Liver (tissue), 9 donors: ENCODE data around the gene SH3PXD2A. TPM values are rescaled to one million over a fixed set of nuclear protein-coding genes. Genes with fewer than 3 reads are reported as not detected.

Experiments
- DNase-seq: peaks from one replicate; pipeline ENCODE4 v3.0.0-alpha.2; 2017; ENCODE audit warnings: low spot score
- H3K27ac ChIP-seq, 2 donors: one replicate each; pipeline ENCODE4 v1.7.0; 2013; ENCODE audit warnings: inconsistent platforms in 2 of 2, low read length in 2 of 2, control low read depth in 1 of 2, low read depth in 1 of 2, mild to moderate bottlenecking in 1 of 2
- H3K27me3 ChIP-seq, 4 donors: one replicate each; pipeline versions ENCODE4 v1.6.1 to v1.7.0; 2013; ENCODE audit warnings: low read length in 3 of 4, inconsistent platforms in 1 of 4, mild to moderate bottlenecking in 1 of 4, moderate library complexity in 1 of 4; ENCODE audit not compliant: control insufficient read depth in 4 of 4, insufficient read depth in 4 of 4
- H3K36me3 ChIP-seq, 4 donors: one replicate each; pipeline versions ENCODE4 v1.6.1 to v1.7.0; 2013; ENCODE audit warnings: low read length in 3 of 4, mild to moderate bottlenecking in 3 of 4, low read depth in 1 of 4, moderate library complexity in 1 of 4; ENCODE audit not compliant: control insufficient read depth in 4 of 4, insufficient read depth in 3 of 4
- H3K4me1 ChIP-seq, 4 donors: one replicate each; pipeline versions ENCODE4 v1.6.1 to v1.7.0; 2013; ENCODE audit warnings: low read length in 3 of 4, mild to moderate bottlenecking in 3 of 4, moderate library complexity in 1 of 4; ENCODE audit not compliant: control insufficient read depth in 4 of 4, insufficient read depth in 4 of 4
- H3K4me3 ChIP-seq, 3 donors: one replicate each; pipeline versions ENCODE4 v1.6.1 to v1.7.0; 2013; ENCODE audit warnings: low read length in 3 of 3, control low read depth in 1 of 3, low read depth in 1 of 3, mild to moderate bottlenecking in 1 of 3
- H3K9ac ChIP-seq, 2 donors: one replicate each; pipeline ENCODE4 v1.7.0; 2013; ENCODE audit warnings: low read length in 2 of 2, mild to moderate bottlenecking in 2 of 2, moderate library complexity in 2 of 2, control low read depth in 1 of 2, low read depth in 1 of 2
- H3K9me3 ChIP-seq, 4 donors: one replicate each; pipeline versions ENCODE4 v1.6.1 to v1.7.0; 2013; ENCODE audit warnings: low read length in 3 of 4; ENCODE audit not compliant: control insufficient read depth in 4 of 4
- EGR1 ChIP-seq, 2 donors: IDR thresholded peaks; 2 replicates each; pipeline ENCODE4 v1.6.1; 2016 to 2018; ENCODE audit warnings: antibody characterized with exemption in 2 of 2, low read depth in 2 of 2
- FOXA1 ChIP-seq: IDR thresholded peaks from 2 replicates; pipeline ENCODE4 v1.6.1; 2016; ENCODE audit warnings: antibody characterized with exemption
- FOXA2 ChIP-seq: IDR thresholded peaks from 2 replicates; pipeline ENCODE4 v1.6.1; 2016; ENCODE audit warnings: antibody characterized with exemption
- GABPA ChIP-seq, 2 donors: IDR thresholded peaks in 1 of 2; conservative IDR thresholded peaks in 1 of 2; 2 replicates each; pipeline ENCODE4 v1.6.1; 2016; ENCODE audit warnings: antibody characterized with exemption in 2 of 2, mild to moderate bottlenecking in 1 of 2, moderate library complexity in 1 of 2
- HNF4A ChIP-seq, 2 donors: conservative IDR thresholded peaks; 2 replicates each; pipeline ENCODE4 v1.6.1; 2016; ENCODE audit warnings: antibody characterized with exemption in 2 of 2, mild to moderate bottlenecking in 2 of 2
- HNF4G ChIP-seq: IDR thresholded peaks from 2 replicates; pipeline ENCODE4 v1.6.1; 2016; ENCODE audit warnings: antibody characterized with exemption
- JUND ChIP-seq, 2 donors: IDR thresholded peaks; 2 replicates each; pipeline ENCODE4 v1.6.1; 2016; ENCODE audit warnings: antibody characterized with exemption in 2 of 2
- NR2F2 ChIP-seq: IDR thresholded peaks from 2 replicates; pipeline ENCODE4 v1.6.1; 2016; ENCODE audit warnings: antibody characterized with exemption
- RAD21 ChIP-seq, 2 donors: IDR thresholded peaks; 2 replicates each; pipeline ENCODE4 v1.6.1; 2016; ENCODE audit warnings: antibody characterized with exemption in 2 of 2, mild to moderate bottlenecking in 2 of 2
- SP1 ChIP-seq: IDR thresholded peaks from 2 replicates; pipeline ENCODE4 v1.6.1; 2018; ENCODE audit warnings: antibody characterized with exemption, mild to moderate bottlenecking
- WGBS: extraction: QIAGEN DNeasy Blood & Tissue Kit; methylation state at CpG from one replicate; pipeline ENCODE4 v1.1.7; 2013; 5-methylcytosine and 5-hydroxymethylcytosine counted together
- polyA plus RNA-seq, 2 donors: library from polyadenylated mRNA; stranded (reverse) in 1 of 2; unstranded in 1 of 2; fragments of 200-250 nt in 1 of 2; fragments of >200 nt in 1 of 2; fragmentation: Nextera tagmentation in 1 of 2; extraction: Ambion mirVana in 1 of 2; gene quantifications; one replicate each; pipeline versions ENCODE4 v1.2.1 to v1.2.3, GENCODE V29; 2013 to 2015
- total RNA-seq, 2 donors: library from RNA; depleted of rRNA; stranded (reverse); fragments of >200 nt; gene quantifications; one replicate each; pipeline ENCODE4 v1.2.3, GENCODE V29; 2014
- TF ChIP-seq, protein P1 (sequence below): IDR thresholded peaks from 2 replicates; pipeline ENCODE4 v1.6.1; 2016; ENCODE audit warnings: antibody characterized with exemption
- TF ChIP-seq, protein P2 (sequence below): IDR thresholded peaks from 2 replicates; pipeline ENCODE4 v1.6.1; 2016; ENCODE audit warnings: antibody characterized with exemption
- TF ChIP-seq, protein P3 (sequence below): IDR thresholded peaks from 2 replicates; pipeline ENCODE4 v1.6.1; 2016; ENCODE audit warnings: antibody characterized with exemption
- TF ChIP-seq, protein P4 (sequence below): IDR thresholded peaks from 2 replicates; pipeline ENCODE4 v1.6.1; 2016; ENCODE audit warnings: antibody characterized with exemption, mild to moderate bottlenecking
- TF ChIP-seq, protein P5 (sequence below): fragments of 150-350 bp; IDR thresholded peaks from 2 replicates; pipeline ENCODE4 v1.5.1; 2017; ENCODE audit warnings: improper control_type of control experiment, low read depth, low read length; ENCODE audit not compliant: missing input control
- donor health status: healthy.
- donor health status: healthy.
- donor health status: healthy.
- donor health status: healthy.
- donor health status: healthy.

The SH3PXD2A gene
- total and polyA plus RNA-seq, 4 donors, result 0.82 to 5.5 (median 3.9) TPM

DNA sequence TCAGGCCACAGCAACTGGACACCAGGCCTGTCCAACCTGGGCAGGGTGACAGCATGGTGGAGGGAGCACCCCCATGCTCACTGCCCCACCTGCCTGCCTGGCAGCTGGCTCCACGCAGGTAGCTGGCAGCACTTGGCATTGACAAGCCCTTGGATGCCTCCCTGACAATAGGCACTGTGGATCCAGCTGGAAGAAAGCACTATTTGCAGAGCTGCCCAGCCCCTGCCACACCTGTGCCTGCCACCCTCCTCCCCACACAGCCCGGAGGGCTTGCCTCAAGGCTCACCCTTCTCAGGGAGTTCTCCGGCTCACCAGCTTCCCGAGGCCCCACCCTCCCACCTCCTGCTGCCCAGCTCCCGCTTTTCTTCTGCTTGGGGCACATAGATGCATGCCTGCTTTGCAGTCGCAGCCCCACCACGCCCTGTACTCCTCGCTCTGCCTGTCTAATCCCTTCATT is 201.8 kb downstream of the SH3PXD2A start:
- H3K27ac ChIP-seq, result peak overlapping the region; percentile 11 to 74
- H3K36me3 ChIP-seq, result peaks cover 0 to 4% (median 2%) of the 10 kb centered on the region in 4 donors
- TF ChIP-seq, protein P1, sequence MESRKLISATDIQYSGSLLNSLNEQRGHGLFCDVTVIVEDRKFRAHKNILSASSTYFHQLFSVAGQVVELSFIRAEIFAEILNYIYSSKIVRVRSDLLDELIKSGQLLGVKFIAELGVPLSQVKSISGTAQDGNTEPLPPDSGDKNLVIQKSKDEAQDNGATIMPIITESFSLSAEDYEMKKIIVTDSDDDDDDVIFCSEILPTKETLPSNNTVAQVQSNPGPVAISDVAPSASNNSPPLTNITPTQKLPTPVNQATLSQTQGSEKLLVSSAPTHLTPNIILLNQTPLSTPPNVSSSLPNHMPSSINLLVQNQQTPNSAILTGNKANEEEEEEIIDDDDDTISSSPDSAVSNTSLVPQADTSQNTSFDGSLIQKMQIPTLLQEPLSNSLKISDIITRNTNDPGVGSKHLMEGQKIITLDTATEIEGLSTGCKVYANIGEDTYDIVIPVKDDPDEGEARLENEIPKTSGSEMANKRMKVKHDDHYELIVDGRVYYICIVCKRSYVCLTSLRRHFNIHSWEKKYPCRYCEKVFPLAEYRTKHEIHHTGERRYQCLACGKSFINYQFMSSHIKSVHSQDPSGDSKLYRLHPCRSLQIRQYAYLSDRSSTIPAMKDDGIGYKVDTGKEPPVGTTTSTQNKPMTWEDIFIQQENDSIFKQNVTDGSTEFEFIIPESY, result no peak
- no peak for TF ChIP-seq HNF4A (conservative IDR thresholded peaks at IDR 0.05)
- TF ChIP-seq, protein P2, sequence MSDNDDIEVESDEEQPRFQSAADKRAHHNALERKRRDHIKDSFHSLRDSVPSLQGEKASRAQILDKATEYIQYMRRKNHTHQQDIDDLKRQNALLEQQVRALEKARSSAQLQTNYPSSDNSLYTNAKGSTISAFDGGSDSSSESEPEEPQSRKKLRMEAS, result no peak
- H3K4me1 ChIP-seq, result peaks cover 29 to 68% (median 59%) of the 10 kb centered on the region in 4 donors
- H3K9me3 ChIP-seq, result no peaks in the 10 kb centered on the region
- DNase-seq, result no peak
- no peaks in the 10 kb centered on the region for H3K27me3 ChIP-seq
- no peak overlapping the region for H3K4me3 ChIP-seq
- 64% methylated on average over 8 of the region's 8 CpGs for WGBS
- H3K9ac ChIP-seq, result no peak overlapping the region

DNA sequence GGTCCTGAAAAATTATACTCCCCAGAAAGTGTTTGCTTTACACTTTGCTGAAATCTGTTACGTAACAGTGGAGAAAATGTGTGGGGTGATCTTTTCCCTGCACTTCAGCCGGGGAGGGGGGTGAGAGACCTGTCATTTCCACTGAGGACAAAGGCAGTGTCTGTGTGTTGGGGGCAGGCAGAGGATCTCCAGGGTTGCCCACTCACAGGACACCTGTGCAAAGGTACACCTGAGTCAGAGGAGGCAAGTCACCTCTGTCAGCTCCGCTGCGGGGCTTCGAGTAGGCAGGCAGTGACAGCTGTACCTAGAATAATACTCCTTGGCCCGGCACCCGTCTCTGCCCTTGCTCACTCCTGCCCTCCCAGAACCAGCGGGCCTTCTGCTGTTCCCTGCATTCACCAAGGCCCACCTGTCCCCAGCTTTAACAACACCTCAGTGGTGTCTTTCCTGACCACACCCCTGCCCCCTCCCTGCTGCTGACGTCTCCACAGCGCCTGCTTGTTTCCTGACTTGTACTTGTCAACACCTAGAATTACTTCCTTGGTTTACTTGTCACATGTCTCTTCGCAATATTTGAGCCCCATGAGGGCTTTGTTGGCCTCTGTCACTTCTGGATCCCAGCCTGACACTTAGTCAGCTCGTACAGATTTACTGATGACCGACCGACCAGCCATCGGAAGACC is 202.6 kb downstream of the SH3PXD2A start:
- no peaks in the 10 kb centered on the region for H3K9me3 ChIP-seq
- H3K36me3 ChIP-seq, result peaks cover 0 to 4% (median 2%) of the 10 kb centered on the region in 4 donors
- H3K9ac ChIP-seq, result peak overlapping the region in 1 of 2 donors; percentile 28
- H3K27me3 ChIP-seq, result no peaks in the 10 kb centered on the region
- WGBS, result 41% methylated on average over 15 of the region's 15 CpGs
- H3K27ac ChIP-seq, result peak overlapping the region; percentile 65 to 74
- H3K4me1 ChIP-seq, result peaks cover 30 to 72% (median 62%) of the 10 kb centered on the region in 4 donors
- DNase-seq, result no peak
- H3K4me3 ChIP-seq, result no peak overlapping the region
- TF ChIP-seq EGR1 (IDR thresholded peaks at IDR 0.05; ENCODE audit: low read depth in 2 of 2) (no peak), FOXA1 (no peak), NR2F2 (no peak), GABPA (IDR thresholded peaks at IDR 0.05 in 1 of 2, conservative IDR thresholded peaks at IDR 0.05 in 1 of 2) (no peak), RAD21 (IDR thresholded peaks at IDR 0.05) (no peak), SP1 (no peak)
- TF ChIP-seq, protein P3, sequence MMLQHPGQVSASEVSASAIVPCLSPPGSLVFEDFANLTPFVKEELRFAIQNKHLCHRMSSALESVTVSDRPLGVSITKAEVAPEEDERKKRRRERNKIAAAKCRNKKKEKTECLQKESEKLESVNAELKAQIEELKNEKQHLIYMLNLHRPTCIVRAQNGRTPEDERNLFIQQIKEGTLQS, result no peak
- TF ChIP-seq, protein P2, result no peak

DNA sequence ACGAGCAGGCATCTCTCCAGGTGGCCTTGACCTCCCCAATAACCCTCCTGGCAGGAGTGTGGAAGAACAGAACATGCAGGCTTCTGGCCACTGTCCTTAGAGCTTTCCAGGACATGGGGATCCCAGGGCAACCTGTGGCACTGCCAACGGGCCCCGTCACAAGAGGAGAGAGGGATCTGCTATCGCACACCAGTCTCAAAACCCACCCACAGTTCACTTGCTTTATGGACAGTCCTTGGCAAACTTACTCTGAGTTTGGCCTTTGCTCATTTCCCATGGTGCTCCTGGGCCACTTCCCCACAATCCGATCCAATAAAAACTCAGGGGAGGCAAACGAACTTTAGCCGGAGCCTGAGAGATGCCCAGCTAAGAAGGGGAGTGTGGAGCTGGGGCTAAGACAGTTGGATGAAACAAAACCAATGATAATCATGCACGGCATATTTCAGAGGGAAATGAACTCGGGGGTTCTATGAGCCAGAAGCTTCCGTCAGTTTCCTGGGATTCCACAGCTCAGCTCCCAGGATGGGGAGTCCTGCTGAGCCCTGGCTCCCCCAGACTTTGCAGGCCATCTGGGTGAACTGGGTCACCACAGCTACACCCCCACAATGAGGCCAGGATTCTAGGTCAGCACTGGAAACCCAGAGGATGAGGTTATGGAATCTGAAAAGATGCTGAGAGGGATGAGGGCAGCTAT is 203.4 kb downstream of the SH3PXD2A start:
- DNase-seq, result no peak
- H3K27ac ChIP-seq, result peak overlapping the region; percentile 65 to 74
- H3K36me3 ChIP-seq, result peaks cover 0 to 4% (median 0%) of the 10 kb centered on the region in 4 donors
- H3K4me1 ChIP-seq, result peaks cover 32 to 72% (median 62%) of the 10 kb centered on the region in 4 donors
- WGBS, result 23% methylated on average over 10 of the region's 10 CpGs
- H3K27me3 ChIP-seq, result no peaks in the 10 kb centered on the region
- no peak overlapping the region for H3K9ac ChIP-seq
- H3K9me3 ChIP-seq, result no peaks in the 10 kb centered on the region
- H3K4me3 ChIP-seq, result peak overlapping the region in 1 of 3 donors; percentile 7
- TF ChIP-seq, protein P4, sequence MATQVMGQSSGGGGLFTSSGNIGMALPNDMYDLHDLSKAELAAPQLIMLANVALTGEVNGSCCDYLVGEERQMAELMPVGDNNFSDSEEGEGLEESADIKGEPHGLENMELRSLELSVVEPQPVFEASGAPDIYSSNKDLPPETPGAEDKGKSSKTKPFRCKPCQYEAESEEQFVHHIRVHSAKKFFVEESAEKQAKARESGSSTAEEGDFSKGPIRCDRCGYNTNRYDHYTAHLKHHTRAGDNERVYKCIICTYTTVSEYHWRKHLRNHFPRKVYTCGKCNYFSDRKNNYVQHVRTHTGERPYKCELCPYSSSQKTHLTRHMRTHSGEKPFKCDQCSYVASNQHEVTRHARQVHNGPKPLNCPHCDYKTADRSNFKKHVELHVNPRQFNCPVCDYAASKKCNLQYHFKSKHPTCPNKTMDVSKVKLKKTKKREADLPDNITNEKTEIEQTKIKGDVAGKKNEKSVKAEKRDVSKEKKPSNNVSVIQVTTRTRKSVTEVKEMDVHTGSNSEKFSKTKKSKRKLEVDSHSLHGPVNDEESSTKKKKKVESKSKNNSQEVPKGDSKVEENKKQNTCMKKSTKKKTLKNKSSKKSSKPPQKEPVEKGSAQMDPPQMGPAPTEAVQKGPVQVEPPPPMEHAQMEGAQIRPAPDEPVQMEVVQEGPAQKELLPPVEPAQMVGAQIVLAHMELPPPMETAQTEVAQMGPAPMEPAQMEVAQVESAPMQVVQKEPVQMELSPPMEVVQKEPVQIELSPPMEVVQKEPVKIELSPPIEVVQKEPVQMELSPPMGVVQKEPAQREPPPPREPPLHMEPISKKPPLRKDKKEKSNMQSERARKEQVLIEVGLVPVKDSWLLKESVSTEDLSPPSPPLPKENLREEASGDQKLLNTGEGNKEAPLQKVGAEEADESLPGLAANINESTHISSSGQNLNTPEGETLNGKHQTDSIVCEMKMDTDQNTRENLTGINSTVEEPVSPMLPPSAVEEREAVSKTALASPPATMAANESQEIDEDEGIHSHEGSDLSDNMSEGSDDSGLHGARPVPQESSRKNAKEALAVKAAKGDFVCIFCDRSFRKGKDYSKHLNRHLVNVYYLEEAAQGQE, result peak; percentile 69
- peak in 1 of 2 donors; percentile 66 for TF ChIP-seq GABPA (IDR thresholded peaks at IDR 0.05 in 1 of 2, conservative IDR thresholded peaks at IDR 0.05 in 1 of 2)
- TF ChIP-seq RAD21 (IDR thresholded peaks at IDR 0.05), result peak in 1 of 2 donors; percentile 53
- peak; percentile 17 to 91 for TF ChIP-seq JUND (IDR thresholded peaks at IDR 0.05)
- peak; percentile 78 for TF ChIP-seq HNF4G
- TF ChIP-seq, protein P2, result peak; percentile 88
- TF ChIP-seq, protein P5, sequence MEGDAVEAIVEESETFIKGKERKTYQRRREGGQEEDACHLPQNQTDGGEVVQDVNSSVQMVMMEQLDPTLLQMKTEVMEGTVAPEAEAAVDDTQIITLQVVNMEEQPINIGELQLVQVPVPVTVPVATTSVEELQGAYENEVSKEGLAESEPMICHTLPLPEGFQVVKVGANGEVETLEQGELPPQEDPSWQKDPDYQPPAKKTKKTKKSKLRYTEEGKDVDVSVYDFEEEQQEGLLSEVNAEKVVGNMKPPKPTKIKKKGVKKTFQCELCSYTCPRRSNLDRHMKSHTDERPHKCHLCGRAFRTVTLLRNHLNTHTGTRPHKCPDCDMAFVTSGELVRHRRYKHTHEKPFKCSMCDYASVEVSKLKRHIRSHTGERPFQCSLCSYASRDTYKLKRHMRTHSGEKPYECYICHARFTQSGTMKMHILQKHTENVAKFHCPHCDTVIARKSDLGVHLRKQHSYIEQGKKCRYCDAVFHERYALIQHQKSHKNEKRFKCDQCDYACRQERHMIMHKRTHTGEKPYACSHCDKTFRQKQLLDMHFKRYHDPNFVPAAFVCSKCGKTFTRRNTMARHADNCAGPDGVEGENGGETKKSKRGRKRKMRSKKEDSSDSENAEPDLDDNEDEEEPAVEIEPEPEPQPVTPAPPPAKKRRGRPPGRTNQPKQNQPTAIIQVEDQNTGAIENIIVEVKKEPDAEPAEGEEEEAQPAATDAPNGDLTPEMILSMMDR, result no peak
- peak; percentile 87 for TF ChIP-seq NR2F2
- peak; percentile 55 for TF ChIP-seq FOXA2
- TF ChIP-seq, protein P3, result peak; percentile 19
- TF ChIP-seq EGR1 (IDR thresholded peaks at IDR 0.05; ENCODE audit: low read depth in 2 of 2), result peak in 1 of 2 donors; percentile 75
- TF ChIP-seq FOXA1, result peak; percentile 78
